Right lung (tissue), 5 donors: ENCODE data around the gene CDC37L1. TPM values are rescaled to one million over a fixed set of nuclear protein-coding genes. Genes with fewer than 3 reads are reported as not detected.
A peak's percentile ranks its signal among the peaks of the same experiment; 100 is the strongest.

Experiments used
- DNase-seq, 2 donors: peaks; one replicate each; pipeline ENCODE4 v3.0.0-alpha.2; 2013
- polyA plus RNA-seq, 5 donors: library from polyadenylated mRNA; unstranded; fragments of 120-200 nt; gene quantifications; one replicate each; pipeline versions ENCODE4 v1.2.1 to v1.2.3, GENCODE V29; 2013; ENCODE audit warnings: inconsistent platforms in 1 of 5, low replicate concordance in 1 of 5; ENCODE audit not compliant: insufficient read length in 5 of 5, insufficient read depth in 1 of 5

CDC37L1 gene
- polyA plus RNA-seq, 5 donors: 13.7 to 18.8 (median 15.7) TPM

DNA sequence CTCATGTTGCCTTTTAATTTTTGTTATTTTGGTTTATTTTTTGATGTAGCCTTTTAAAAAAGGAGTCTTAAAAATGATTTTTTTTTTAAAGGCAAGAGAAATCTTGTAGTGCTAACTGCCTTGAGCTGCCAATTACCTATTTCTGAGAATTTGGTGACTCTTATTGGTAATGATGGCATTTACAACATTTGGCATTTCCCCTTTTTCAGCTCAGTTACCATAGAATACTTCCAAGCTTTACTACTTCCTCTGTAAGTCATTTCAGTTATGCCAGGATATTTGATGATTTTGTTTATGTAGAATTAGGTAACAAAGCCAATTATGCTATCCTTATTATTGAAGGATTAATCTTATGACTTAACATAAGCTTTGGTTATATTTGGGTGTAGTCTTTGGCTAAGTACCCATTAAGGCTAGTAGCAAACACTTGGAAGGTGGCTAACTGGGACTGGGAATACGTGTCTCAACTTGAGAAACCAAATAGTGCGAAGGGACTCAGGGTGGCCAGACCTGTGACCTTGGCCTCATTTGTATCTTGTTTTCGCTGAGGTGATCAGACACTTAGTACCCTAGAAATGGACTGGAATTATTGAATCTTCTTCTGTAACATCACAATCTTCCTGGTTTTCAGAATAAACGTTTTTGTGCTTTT is 27.7 kb downstream of the CDC37L1 start:
- no peak for DNase-seq

DNA sequence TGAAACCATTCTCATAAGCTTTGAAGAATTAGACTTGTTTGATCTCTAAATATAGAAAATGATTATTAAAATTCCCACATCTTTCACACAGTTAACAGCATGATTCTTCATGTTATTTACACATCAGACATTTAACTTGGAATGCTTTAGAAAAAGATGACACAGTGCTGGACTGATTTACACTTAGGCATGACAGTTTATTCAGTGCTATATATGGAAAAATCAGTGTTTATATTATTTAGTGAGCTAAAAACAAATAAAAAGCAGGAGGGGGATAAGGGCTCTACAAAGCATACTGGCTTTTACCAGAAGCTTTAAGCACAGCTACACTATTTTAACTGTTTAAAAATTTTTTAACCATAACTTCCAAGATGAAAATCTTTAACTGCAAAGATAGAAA is 30.0 kb downstream of the CDC37L1 start:
- no peak for DNase-seq

- no peak for DNase-seq
These were observed 34.5 kb downstream of the CDC37L1 start for GRCh38 chr9:4713849-4714248.

DNA sequence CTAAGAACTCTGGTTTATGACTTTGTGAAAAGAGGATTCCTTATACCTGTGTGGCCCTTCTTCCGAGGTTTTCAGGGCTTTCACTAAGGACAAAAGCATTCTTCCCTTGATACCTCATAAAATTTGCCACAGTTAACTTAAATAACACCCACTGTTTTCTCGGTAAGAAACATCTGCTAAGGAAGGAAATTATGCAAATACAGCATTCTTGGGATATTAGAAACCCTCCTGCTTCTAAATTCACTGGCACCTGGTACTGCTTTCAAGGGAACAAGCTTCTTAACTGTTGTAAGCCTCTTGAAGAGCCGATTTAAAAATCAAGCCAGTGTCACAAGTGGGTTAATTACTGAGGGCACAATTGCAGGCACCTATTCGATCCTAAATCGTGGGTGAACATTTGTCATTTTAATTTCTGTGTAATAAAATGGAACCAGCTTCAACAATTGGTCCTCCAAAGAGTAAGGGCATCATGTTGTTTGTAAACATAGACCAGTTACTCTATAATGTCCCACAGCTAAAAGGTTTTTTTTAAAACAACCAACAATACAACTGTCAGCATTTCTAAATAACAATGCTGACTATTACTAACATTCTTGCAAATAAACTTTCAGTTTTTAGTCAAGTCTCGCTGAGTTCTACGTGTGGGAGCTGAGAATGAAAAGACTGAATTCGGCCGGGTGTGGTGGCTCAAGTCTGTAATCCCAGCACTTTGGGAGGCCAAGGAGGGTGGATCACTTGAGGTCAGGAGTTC is 35.1 kb downstream of the CDC37L1 start:
- DNase-seq: no peak

- no peak for DNase-seq
These were observed 36.8 kb downstream of the CDC37L1 start for GRCh38 chr9:4716163-4716562.

GRCh38 chr9:4717815-4718214 is 38.4 kb downstream of the CDC37L1 start:
- DNase-seq: no peak

DNA sequence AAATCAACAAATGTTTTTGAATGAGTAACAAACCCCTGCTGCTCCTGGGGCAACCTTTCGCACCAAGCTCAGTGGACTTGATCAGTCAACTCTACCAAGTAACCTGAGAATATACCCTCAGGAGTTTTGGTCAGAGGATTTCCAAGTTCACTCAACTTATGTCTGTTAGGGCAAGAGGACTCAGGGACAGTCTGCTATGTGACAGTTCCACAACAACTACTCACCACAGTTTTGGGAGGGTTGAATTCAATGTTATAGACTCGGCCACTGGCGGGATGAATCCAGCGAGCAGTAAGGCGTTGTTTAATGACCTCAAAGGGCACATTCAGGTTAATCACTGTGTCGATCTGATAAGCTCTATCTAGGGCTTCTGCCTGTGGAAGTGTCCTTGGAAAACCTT is 39.5 kb downstream of the CDC37L1 start:
- no peak for DNase-seq

DNA sequence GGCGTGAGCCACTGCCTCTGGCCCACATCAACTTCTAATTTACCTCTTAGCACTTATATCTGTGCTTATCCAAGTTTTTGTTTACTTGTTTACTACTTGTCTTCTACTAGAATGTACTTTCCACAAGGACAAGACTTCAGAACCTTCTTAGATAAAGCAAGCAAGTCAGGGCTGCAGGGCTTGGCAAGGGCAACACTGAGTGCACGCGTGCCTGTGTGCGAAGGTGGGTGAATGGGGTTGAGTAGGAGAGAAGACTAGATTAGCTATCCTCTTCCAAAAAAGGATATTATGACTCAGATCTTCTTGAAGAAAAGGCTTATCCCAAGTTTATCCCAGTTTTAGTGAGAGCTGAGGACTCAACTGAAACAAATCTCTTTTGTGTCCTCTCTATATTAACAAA is 42.4 kb downstream of the CDC37L1 start:
- DNase-seq: no peak

DNA sequence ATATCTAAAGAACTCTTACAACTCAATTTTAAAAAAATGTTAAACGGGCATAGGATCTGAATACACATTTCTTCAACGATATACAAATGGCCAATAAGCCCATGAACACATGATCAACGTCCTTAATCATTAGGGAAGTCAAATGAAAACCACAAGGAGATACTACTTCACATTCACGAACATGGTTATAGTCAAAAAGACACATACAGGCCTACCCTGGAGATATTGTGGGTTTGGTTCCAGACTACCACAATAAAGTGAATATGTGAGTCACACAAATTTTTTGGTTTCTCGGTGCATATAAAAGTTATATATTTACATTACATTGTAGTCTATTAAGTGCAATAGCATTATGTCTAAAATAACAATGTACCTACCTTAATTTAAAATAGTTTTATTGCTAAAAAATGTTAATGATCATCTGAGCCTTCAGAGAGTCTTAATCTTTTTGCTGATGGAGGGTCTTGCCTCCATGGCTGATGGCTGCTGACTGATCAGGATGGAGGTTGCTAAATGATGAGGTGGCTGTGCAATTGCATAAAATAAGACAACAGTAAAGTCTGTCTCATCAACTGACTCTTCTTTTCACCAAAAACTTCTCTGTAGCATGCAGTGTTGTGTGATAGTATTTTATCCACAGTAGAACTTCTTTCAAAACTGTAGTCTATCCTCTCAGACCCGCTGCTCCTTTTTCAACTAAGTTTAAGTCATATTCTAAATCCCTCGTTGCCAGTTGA is 46.5 kb downstream of the CDC37L1 start:
- DNase-seq: no peak

DNA sequence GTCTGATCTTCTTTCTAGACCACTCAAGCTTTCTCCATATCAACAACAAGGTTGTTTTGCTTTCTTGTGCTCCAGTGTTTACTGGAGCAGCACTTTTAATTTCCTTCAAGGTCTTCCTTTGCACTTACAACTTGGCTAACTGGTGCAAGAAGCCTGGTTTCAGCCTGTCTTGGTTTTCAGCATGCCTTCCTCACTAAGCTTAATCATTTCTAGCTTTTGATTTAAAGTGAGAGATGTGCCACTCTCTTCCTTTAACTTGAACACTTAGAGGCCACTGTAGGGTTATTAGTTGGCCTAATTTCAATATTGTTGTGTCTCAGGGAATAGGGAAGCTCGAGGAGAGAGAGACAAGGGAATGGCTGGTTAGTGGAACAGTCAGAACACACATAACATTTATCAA is 48.2 kb downstream of the CDC37L1 start:
- DNase-seq: no peak

- no peak for DNase-seq
These were observed 53.5 kb downstream of the CDC37L1 start for GRCh38 chr9:4732890-4733289.

DNA sequence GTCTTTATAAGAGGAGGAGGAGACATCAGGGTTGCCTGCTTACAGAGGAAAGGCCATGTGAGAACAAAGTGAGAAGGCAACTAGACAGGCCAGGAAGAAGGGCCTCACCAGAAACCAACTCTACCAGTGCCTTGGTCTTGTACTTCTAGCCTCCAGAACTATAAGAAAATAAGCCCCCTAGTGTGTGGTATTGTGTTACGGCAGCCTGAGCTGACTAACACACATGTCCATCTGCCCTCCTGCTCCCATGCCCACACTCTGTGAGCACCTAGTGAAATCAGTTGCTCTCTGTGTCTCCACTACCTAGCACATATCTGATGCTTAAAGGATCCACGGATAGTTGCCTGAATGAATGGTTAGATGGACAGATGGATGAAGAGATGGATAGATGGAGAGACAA is 54.8 kb downstream of the CDC37L1 start:
- DNase-seq: no peak

GRCh38 chr9:4738866-4739586 is 59.7 kb downstream of the CDC37L1 start:
- DNase-seq: no peak

DNA sequence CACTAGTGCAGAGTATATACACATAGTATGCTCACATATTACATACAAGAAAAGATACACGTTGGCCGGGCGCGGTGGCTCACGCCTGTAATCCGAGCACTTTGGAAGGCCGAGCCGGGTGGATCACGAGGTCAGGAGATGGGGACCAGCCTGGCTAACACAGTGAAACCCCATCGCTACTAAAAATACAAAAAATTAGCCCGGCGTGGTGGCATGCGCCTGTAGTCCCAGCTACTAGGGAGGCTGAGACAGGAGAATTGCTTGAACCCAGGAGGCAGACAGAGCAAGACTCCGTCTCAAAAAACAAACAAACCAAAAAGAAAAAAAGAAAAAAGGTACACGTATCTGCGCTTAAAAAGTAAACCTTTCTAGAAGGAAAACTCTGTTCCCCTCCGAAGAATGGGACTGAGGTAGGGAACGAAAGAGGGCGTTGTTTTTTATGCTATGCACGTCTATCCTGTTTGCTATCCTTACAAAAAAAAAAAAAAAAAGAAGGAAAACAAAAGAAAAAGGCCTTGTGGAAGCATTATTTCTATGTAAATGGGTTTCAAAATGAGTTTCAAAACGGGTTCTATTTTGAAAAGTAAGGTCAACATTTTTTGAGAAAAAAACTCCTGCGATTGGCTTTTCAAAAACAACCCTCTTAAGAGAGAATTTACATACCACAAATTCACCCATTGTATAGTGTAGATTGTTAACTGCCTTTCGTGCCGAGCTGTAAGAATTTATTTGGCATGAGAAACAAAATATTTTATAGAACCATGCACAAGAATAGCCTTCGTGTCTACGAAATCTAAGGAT is 60.4 kb downstream of the CDC37L1 start:
- no peak for DNase-seq

DNA sequence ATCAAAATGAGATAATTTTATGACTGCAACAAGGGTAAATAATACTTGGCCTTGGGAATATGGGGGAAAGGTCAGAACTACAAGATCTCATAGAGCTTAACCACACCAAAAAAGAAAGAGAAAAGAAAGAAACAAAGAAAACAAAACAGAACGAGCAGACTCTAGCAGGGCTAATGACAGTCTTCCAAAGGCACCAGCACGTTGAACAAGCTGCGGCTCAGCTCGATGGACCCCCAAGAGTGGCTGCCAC is 60.9 kb downstream of the CDC37L1 start:
- DNase-seq: peak in 1 of 2 donors; percentile 36

- peak; percentile 89 to 92 for DNase-seq
These were observed 61.4 kb downstream of the CDC37L1 start, which contains the start of gene AK3 for GRCh38 chr9:4740638-4741364. Gene AK3, minus strand, starts transcription at chr9:4741202. Its CDS starts 115 bp downstream, at chr9:4741087.

DNA sequence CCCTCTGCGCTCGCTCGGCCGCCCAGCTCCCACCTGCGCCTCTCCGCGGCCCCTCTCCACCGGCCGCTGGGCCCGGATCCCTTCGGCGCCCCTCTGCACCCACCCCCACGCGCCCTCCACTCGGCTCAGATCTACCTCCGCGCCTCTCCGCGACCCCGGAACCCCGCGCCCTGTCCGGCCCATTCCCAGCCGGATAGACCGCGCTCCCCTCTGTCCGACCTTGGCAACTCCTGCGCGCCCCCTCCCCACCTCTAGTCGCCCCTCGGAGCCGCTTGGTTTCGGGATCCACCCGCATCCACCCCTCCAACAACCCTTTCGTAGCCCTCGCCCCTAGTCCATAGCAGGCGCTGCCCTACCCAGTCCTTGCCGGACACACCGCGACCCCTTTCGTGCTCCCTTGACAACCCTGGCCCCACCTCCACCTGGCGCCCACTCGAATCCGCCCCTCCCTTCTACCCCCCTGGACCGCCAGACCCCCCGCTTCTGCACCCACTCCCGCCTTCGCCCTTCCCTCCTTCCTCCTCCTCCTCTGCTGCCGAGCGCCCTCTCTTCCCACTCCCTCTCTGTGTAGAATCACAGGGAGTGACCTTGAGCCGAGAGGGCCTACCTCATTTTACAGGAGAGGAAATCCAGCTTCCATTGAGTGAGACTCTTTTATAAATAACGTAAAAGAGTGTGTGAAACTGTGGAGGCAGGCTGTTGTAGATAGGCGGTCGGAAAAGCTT is 62.2 kb downstream of the CDC37L1 start:
- DNase-seq: peak in 1 of 2 donors; percentile 33

DNA sequence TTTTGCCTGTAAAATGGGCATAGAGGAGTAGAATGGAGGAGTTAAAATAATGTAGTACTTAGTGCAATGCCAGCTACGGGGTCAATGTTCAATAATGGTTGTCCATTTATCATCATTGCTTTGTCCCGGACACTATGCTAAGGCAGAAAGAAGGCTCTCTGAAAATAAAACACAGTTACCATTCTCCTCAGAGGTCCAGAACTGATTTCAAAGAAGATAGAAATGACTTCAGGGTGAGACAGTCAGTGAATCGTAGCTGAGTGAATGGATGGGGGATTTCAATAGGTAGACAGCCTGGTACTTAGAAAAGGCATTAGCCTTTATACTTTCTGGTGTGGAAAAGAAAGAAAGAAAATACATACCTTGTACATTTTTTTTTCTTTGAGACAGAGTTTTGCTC is 62.9 kb downstream of the CDC37L1 start:
- DNase-seq: no peak

DNA sequence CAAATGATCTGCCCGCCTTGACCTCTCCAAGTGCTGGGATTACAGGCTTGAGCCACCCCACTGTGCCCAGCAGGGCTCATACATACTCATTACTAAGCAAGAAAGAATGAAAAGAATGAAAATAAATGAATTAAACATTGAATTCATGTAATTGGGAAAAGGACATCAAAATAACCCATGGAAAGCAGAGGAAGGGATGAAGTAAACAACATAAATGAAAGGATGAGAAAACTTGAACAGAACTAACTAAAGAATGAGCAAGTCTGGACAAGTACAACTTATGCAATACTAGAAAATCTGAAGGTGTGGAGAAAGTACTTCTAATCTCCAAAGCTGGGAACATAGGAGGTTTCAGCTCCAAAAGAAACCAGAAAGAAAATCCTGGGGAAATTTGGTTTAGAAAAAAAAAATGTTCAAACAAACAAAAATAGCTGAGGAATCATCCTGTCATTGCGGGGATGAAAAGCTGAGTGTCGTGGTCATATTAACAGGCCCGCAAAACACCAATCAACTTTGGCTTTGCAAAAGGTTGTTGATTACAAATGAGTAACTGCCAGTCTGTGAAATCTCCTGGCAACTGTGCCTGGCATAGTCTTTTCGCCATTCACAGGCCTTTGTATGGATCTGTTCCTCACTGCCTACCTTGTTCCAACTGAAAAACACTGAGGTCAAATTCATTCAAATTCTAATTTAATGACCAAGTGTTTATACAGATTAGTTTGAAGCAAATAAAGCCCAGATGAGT is 63.9 kb downstream of the CDC37L1 start:
- no peak for DNase-seq
